Psoas muscle (tissue), 8 donors: ENCODE data around the gene MLKL. TPM values are rescaled to one million over a fixed set of nuclear protein-coding genes. Genes with fewer than 3 reads are reported as not detected.

Experiments used
- ATAC-seq, 4 donors: fragments of 200-7000 bp; cut with Tn5 transposase; one replicate each; pipeline ENCODE4 v1.9.1; 2020; ENCODE audit warnings: moderate library complexity in 3 of 4, mild to moderate bottlenecking in 2 of 4
- DNase-seq, 2 donors: peaks; one replicate each; pipeline ENCODE4 v3.0.0-alpha.2; 2020
- H3K27ac ChIP-seq: fragments of 200-600 bp; one replicate; pipeline ENCODE4 v1.8.0; 2022
- H3K27me3 ChIP-seq, 3 donors: fragments of 200-600 bp in 1 of 3; one replicate each; pipeline versions ENCODE4 v1.6.1 to v1.8.0; 2013 to 2022; ENCODE audit warnings: low read length in 2 of 3, mild to moderate bottlenecking in 2 of 3, moderate library complexity in 1 of 3; ENCODE audit not compliant: insufficient read depth in 3 of 3
- H3K36me3 ChIP-seq, 2 donors: fragments of 200-600 bp in 1 of 2; one replicate each; pipeline versions ENCODE4 v1.6.1 to v1.8.0; 2013 to 2022; ENCODE audit warnings: low read depth in 1 of 2, mild to moderate bottlenecking in 1 of 2, moderate library complexity in 1 of 2; ENCODE audit not compliant: insufficient read depth in 1 of 2
- H3K4me1 ChIP-seq: fragments of 200-600 bp; one replicate; pipeline ENCODE4 v1.8.0; 2022
- H3K4me3 ChIP-seq: fragments of 200-600 bp; one replicate; pipeline ENCODE4 v1.8.0; 2022; ENCODE audit warnings: mild to moderate bottlenecking
- H3K9me3 ChIP-seq: fragments of 200-600 bp; one replicate; pipeline ENCODE4 v1.8.0; 2022
- whole genome bisulfite sequencing, 3 donors: extraction: QIAGEN DNeasy Blood & Tissue Kit; methylation state at CpG; one replicate each; pipeline versions ENCODE4 v1.1.6 to v1.1.7; 2013; 5-methylcytosine and 5-hydroxymethylcytosine counted together
- intact Hi-C, 2 donors: fragments of 100-400 bp; cut with DNase I; formaldehyde crosslinking; loops; one replicate each; pipeline versions ENCODE4 v1.11.0 to v1.14.2; 2022
- polyA plus RNA-seq, 3 donors: library from polyadenylated mRNA; stranded (reverse); fragments of 200-250 nt; gene quantifications; one replicate each; pipeline ENCODE4 v1.2.3, GENCODE V29; 2013
- total RNA-seq, 4 donors: library from RNA; stranded (reverse); fragmentation: NEBNext Ultra II Directional in 2 of 4; extraction: Animal tissue kit (Norgen Biotek cat#: 25700) in 2 of 4; gene quantifications; one replicate each; pipeline versions ENCODE4 v1.2.1 to v1.2.4, GENCODE V29; 2021 to 2023
- TF ChIP-seq, protein P1 (sequence below): fragments of 200-600 bp; IDR thresholded peaks from one replicate; pipeline ENCODE4 v1.8.0; 2022; ENCODE audit warnings: antibody characterized with exemption
- donor health status: healthy with polysubstance abuse.
- donor health status: DM: no; HTN: no; CAD: no; lungs with moderate emphysema.
- donor health status: Bipolar disorder and iron deficiency.
- donor health status: healthy.
- donor health status: DM: yes; HTN: yes; CAD: no.
- donor health status: DM: no; HTN: no; CAD: no.
- donor health status: DM: no; HTN: no; CAD: no.
- donor health status: DM: yes; HTN: yes; CAD: no.

The MLKL gene
- total and polyA plus RNA-seq, 7 donors, result 0.56 to 3.4 (median 2.2) TPM

- TF ChIP-seq, protein P1, sequence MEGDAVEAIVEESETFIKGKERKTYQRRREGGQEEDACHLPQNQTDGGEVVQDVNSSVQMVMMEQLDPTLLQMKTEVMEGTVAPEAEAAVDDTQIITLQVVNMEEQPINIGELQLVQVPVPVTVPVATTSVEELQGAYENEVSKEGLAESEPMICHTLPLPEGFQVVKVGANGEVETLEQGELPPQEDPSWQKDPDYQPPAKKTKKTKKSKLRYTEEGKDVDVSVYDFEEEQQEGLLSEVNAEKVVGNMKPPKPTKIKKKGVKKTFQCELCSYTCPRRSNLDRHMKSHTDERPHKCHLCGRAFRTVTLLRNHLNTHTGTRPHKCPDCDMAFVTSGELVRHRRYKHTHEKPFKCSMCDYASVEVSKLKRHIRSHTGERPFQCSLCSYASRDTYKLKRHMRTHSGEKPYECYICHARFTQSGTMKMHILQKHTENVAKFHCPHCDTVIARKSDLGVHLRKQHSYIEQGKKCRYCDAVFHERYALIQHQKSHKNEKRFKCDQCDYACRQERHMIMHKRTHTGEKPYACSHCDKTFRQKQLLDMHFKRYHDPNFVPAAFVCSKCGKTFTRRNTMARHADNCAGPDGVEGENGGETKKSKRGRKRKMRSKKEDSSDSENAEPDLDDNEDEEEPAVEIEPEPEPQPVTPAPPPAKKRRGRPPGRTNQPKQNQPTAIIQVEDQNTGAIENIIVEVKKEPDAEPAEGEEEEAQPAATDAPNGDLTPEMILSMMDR, result no peak
- ATAC-seq (no peak), DNase-seq (no peak)
- intact Hi-C loops, result no loop called here
- peaks cover 0 to 7% (median 2%) of the 10 kb centered on the region in 3 donors for H3K27me3 ChIP-seq
- no peaks in the 10 kb centered on the region for H3K9me3 ChIP-seq
- H3K4me3 ChIP-seq, result no peak overlapping the region
- no peaks in the 10 kb centered on the region for H3K36me3 ChIP-seq
- H3K27ac ChIP-seq, result no peak overlapping the region
- WGBS, 3 donors, result 87 to 91% (median 88%) methylated on average over 27 of the region's 27 CpGs
- H3K4me1 ChIP-seq, result no peaks in the 10 kb centered on the region
These were observed 18.3 kb upstream of the MLKL start for GRCh38 chr16:74718741-74719610.

DNA sequence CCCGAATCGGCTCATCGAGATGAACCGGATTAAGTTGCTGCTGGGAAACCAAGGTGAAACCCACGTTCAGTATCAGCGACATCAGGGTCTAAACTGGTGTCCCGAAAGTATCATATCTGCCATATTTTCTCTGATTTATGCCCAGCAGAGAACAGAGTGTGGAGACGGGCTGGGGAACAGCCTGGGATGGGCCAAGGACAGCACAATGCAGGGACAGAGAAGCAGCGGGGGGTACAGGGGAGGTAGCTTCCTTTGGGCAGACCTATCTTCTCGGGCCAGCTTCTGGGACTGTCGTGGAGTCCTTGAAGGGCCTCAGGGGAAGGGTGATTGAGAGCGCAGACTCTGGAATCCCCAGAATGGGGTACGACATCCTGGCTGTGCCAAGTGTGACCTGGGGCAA is 17.5 kb upstream of the MLKL start:
- Histone ChIP-seq H3K4me1 (no peaks in the 10 kb centered on the region), H3K36me3 (no peaks in the 10 kb centered on the region), H3K4me3 (no peak overlapping the region), H3K27me3 (peaks cover 0 to 4% (median 2%) of the 10 kb centered on the region in 3 donors), H3K9me3 (no peaks in the 10 kb centered on the region), H3K27ac (no peak overlapping the region)
- TF ChIP-seq, protein P1, result no peak
- intact Hi-C loops, result no loop called here
- no peak for DNase-seq
- ATAC-seq, result no peak
- WGBS, 3 donors, result 80 to 84% (median 82%) methylated on average over 13 of the region's 13 CpGs

DNA sequence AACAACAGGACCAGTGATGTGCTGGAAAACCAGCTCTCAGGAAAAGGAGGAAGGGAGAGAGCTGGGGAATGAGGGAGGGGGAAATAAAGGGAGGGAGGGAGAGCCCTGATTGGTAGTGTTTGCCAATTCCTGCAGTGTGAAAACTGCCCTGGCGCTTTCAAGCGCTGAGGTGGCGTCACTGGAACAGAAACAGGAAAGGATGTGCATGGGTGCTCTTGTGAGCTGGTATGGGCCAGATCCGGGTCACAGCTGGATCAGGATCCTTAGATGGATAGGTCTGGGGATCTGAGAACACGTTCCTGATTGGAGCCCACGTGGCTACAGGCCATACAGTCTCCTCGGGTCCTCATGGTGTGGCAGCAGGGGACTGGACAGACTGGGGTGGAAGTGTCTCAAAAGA is 16.7 kb upstream of the MLKL start:
- H3K9me3 ChIP-seq, result no peaks in the 10 kb centered on the region
- no peak overlapping the region for H3K27ac ChIP-seq
- H3K4me1 ChIP-seq, result no peaks in the 10 kb centered on the region
- intact Hi-C loops, result no loop called here
- H3K36me3 ChIP-seq, result no peaks in the 10 kb centered on the region
- 71 to 78% (median 74%) methylated on average over 7 of the region's 7 CpGs for WGBS, 3 donors
- no peak overlapping the region for H3K4me3 ChIP-seq
- ATAC-seq, result no peak
- H3K27me3 ChIP-seq, result peaks cover 0 to 4% (median 2%) of the 10 kb centered on the region in 3 donors
- DNase-seq, result no peak
- TF ChIP-seq, protein P1, result no peak

DNA sequence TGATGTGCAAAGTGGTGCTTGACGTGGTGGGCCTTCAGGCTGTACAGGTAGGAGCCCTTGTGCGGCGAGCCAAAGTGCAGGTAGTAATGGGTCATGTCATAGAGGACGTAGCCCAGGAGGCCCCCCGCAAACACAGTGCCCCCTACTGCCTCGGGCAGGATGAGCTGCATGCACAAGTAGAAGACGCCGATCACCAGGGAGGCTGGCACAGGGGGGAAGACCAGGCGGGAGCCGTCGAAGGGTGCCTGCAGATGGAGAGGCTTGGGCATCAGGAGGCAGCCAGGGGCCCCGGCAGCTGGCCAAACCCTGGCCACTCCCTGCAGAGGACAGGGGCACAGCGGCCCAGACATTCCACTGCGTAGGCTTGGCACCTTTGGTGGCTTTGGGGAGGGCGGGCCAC is 15.7 kb upstream of the MLKL start:
- no peak for ATAC-seq
- H3K27ac ChIP-seq, result no peak overlapping the region
- no peaks in the 10 kb centered on the region for H3K4me1 ChIP-seq
- intact Hi-C loops, result no loop called here
- no peak overlapping the region for H3K4me3 ChIP-seq
- TF ChIP-seq, protein P1, result no peak
- no peaks in the 10 kb centered on the region for H3K9me3 ChIP-seq
- no peak for DNase-seq
- no peaks in the 10 kb centered on the region for H3K36me3 ChIP-seq
- peaks cover 0 to 2% (median 0%) of the 10 kb centered on the region in 3 donors for H3K27me3 ChIP-seq
- WGBS, 3 donors, result 76 to 85% (median 79%) methylated on average over 15 of the region's 15 CpGs
